Stimulated activated CD8-positive, alpha-beta memory T cell treated with anti-CD3 and anti-CD28 coated beads, Interleukin-2, amount 100 ng/mL, for 48 hours (primary cell): ENCODE results near the gene MROH9.

Source experiments
- DNase-seq, 2 donors: peaks; one replicate each; pipeline ENCODE4 v3.0.0-alpha.2; 2020; ENCODE audit warnings: low read depth in 2 of 2

The MROH9 gene

DNA sequence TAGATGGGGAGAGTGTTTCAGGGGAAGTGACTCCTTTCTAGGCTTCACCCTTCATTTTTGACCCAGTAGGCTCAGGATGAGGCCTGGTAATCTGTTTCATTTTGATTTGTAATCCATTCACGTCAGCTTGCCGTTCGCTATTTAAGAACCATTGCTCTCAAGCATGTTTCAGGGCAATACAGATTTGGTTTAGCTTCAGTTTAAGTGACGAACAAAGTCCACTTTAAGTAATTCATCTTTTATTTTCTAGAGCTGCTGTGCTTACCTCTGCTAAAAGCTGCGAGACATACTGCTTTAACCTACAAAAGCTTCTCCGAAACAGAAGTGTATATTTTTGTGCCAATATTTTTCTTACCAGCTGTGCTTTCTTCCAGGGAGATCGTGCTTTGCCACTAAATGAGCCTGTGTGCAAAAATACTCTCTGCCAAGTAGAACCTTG lies 146.4 kb downstream of the MROH9 start:
- DNase-seq, result no peak

DNA sequence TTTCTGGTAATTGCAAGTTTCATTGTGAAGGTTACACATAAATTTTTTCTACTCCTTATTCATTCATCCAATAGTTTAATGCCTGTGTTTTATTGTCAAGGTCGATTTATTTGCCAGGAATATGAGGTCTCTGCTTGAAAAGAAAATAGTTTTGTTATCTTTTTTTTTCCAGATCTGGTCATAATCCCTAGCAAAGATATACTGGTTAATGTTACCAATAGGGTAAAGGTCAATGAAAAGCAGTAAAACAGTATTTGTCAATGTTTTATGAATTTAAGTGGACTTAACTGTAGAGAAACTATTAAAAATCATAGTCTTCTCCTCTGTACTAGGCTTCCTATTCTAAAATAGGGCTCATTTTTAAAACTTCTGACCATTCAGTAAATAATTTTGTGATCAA lies 147.3 kb downstream of the MROH9 start:
- no peak for DNase-seq

DNA sequence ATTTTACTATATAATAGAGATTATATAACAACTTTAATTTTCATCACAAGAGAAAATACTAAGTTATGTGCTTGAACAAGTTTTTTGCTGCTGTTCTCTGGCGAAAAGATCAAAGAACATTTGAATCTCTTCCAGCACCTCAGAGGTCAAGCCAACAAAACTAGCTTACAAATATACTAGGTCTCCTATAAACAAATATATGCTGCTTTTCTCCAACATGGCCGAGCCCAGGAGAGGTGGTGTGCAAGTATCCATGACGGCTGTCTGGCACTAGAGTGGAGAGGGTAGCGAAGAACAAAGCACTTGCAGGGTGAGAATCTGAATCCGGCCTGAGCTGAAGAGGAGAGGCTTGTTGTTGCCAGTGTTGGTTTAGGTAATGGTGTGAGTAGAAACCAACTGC lies 147.9 kb downstream of the MROH9 start:
- DNase-seq, result no peak

DNA sequence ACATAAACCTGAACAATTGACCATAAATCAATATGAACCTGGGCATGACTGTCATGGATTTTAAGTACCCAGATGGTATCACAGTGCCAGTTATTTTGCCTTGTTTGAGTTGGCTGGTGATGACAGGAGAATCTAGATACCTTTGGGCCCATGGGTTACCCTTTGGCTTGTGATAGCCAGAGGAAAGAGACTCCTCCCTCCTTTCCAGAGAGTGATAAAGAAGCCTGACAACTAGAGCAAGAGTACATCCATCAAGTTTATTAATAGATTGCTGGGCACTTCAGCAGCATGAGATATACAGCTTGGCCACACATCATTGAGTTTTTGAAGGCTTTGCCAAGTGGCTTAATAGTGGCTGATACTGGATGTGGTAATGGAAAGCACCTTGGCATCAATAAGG lies 148.8 kb downstream of the MROH9 start:
- DNase-seq, result no peak

DNA sequence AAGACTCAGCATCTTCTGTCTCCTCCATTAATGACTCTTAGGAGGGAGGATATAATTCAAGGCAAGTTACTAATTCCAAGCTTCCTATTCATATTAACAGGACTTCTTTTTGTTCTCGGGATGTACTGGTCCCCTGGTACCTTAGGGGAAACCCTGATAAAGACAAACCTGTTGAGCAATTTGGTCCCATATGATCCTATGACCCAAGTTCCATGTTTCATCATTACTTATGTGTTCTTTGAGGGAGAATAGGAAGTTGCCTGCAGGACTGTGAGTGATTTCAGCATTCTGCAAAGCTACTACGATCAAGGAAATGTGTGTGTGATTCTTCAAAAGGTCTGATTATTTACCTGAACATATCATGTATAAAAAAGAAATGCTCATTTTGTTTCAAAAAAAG lies 149.5 kb downstream of the MROH9 start:
- DNase-seq, result no peak

DNA sequence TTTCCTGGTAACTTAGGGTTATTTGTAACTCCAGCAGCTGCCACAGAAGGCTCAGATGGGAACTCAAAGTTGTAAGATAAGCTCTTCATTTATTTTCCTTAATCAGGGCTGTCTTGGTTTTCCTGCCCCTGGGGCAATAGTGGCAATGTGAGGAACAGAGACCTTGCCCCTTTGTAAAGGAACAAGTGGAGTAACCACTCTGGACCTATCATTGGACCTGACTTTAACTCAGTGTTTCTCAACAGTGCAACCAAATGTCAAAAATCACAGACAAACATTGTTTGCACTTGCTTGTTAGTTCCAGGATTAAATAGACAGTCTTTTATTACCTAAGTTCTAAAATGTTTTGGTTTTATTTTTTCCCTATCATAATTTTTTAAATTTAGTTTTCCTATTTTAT lies 152.6 kb downstream of the MROH9 start:
- DNase-seq, result no peak

DNA sequence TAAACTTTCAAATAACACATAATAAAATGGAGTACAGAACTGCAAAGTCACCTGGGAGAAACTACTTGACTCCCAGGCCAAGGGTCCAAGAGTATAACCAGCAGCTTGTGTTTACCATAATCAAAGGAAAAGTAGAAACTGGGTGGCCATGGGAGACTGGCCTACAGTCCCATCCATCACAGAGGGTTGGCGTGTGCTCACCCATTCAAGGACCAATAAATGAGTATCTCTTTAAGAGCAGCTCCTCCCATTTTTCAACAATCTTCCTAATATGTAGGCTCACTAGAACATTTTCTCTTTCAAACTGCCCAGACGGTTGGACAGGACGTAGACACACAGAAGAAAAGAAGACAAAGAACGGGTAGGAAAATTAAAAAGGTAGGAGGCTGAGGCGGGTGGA lies 155.3 kb downstream of the MROH9 start, which contains the start of gene FMO3:
Gene FMO3, plus strand, starts transcription at position 302 of the 400 bp plus-strand sequence. CDS start 1,754 bp downstream, outside the sequence.
- no peak for DNase-seq

DNA sequence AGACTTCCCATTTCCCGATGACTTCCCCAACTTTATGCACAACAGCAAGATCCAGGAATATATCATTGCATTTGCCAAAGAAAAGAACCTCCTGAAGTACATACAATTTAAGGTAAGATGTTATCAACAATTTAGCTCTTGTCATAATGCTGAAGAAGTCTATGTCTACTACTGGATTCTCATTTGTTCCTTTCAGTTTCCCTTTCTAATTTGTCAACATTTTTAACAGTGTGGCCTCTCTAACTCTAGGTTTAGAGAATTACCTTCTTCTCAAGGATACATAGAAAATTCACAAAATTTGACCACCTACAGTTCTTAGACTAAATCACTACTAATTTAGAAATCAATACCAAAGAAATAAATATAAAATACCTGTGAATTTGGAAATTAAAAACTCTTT lies 168.5 kb downstream of the MROH9 start:
- DNase-seq, result no peak

DNA sequence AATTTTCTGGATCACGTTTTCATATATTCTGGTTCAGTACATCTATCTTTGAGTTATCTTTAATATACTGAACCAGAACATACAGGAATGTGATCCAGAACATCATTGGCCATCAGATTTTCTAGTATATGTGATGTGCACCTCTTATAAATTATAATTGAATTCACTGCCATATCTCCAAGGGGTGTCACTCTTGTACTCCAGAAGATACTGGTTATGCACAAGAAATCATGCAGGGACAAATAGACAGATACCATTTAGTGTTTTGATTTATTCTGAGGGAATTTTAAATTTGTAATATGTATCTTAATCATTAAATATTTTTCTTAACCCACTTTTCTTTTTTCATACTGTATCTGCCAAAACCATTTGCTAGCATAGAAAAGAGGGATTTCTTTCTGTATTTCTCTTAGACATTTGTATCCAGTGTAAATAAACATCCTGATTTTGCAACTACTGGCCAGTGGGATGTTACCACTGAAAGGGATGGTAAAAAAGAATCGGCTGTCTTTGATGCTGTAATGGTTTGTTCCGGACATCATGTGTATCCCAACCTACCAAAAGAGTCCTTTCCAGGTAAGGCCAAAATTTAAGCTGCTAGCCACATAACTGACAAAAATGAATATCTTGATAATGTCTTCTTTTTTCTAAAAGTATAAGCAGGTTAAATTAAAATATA lies 172.1 kb downstream of the MROH9 start:
- no peak for DNase-seq

DNA sequence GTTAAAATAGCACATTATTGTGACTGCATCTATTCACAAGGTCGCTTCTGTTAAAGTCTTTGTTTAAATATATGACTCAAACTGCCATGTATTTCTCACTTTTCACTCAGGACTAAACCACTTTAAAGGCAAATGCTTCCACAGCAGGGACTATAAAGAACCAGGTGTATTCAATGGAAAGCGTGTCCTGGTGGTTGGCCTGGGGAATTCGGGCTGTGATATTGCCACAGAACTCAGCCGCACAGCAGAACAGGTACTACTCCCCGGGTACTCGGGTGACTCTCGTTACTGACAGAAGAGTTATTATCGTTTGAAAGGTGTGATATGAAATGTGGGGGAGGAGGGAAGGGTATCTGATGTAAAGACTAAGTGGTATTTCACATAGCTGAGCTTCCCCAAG lies 172.6 kb downstream of the MROH9 start:
- DNase-seq, result no peak

DNA sequence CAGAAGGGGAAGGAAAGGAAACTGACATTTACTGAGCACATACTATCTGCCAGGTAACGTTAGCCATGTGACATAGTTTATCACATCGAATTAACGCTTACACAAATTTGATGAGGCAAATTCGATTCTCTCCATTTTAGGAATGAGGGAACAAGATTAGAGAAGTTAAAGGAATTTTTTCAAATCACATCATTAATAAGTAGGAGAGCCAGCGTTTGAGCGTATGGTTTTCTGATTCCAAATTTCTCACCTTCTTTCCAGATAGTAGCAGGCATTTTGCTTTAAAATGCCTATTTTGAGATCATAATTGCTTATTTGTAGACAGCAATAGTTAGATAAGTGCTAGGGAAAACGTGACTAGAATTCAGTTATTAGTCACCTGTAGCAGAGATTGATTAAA lies 174.6 kb downstream of the MROH9 start:
- no peak for DNase-seq

DNA sequence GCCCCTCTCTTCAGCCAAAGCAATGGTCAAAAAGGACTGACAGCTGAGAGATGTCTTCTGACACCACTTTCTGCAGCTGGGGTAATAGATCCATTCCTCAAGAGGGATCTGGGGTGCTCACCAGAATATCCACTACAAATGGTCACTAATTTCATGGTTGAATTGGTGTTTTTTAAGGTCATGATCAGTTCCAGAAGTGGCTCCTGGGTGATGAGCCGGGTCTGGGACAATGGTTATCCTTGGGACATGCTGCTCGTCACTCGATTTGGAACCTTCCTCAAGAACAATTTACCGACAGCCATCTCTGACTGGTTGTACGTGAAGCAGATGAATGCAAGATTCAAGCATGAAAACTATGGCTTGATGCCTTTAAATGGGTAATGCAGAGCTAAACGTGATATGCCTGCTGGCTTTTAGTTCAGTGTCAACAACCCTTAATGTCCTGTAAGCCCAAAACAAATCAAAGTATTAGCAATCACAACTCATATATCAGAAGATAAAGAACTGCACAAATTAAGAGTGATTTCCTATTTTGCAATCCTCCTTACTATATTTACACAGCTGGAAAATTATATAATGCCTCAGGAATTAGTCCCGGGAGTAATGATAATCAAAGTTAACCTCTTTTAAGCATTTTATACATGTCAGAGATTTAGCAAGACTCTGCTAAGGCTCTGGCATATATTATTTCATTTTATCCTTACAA lies 175.4 kb downstream of the MROH9 start:
- DNase-seq, result no peak

DNA sequence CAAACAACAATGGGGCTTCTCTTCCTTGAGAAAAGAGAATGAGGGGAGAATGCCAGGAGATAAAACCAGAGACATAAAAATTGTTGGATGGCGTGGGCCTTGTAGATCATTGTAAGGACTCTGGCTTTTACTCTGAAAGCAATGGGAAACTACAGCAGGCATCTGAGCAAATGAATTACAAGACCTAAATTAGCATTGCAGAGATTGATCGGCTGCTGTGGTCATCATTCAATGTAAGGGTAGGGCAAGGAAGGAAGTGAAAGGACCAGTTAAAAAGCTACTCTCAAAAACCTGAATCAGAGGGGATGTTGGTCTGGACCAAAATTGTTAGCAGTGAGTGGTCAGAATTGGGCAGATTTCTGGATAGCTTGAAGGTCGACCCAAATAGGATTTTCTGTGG lies 176.8 kb downstream of the MROH9 start:
- no peak for DNase-seq

DNA sequence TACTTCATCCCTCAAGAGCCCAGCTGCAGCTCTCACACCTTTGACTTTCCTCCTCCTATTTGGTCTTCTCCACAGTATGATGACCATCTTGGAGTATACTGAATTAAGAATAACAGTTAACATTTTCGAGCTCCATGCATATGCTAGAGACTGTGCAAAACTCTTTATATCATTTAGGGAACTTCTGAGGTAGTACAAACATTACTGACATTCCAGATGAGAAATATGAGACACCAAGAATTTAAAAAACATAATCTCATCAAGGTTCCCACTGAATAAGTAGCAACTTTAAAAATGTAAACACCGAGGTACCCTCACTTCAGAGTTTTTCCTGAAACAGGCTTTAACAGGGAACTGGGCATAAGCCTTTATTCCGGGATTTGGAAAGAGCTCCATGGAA lies 178.0 kb downstream of the MROH9 start:
- DNase-seq, result no peak
